Measurements from ENCODE around the gene POMT2. TPM values are rescaled to one million over a fixed set of nuclear protein-coding genes. Genes with fewer than 3 reads are reported as not detected.
A peak's percentile ranks its signal among the peaks of the same experiment; 100 is the strongest.
"Not testable (repeated sequence)": the region's sequence is repeated elsewhere in the genome, so short reads cannot be mapped to it uniquely, and the experiment has no call there.

The POMT2 gene
- polyA plus RNA-seq, 1 donor, result 24.4 TPM

DNA sequence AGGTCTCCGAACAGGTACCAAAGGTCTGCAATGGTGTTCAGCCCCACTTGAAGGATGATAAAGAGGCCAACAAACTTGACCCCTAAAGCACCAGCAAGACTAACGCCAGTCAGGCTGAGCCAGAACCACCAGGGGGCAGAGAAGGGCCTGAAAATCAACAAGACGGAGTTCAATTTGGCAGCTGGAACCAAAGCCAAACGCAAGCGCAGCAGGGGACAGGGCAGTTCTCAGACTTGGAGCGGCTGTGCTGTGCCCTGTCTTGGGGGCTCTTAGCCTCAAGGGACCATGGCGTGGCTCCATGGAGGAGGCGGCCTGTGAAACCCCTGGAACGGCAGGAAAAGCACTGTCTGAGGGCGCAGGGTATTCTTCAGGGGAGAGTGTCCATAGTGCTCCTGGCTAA lies 19.6 kb downstream of the POMT2 start:
- DNase-seq (ENCODE audit: low read depth), result peak; percentile 54

DNA sequence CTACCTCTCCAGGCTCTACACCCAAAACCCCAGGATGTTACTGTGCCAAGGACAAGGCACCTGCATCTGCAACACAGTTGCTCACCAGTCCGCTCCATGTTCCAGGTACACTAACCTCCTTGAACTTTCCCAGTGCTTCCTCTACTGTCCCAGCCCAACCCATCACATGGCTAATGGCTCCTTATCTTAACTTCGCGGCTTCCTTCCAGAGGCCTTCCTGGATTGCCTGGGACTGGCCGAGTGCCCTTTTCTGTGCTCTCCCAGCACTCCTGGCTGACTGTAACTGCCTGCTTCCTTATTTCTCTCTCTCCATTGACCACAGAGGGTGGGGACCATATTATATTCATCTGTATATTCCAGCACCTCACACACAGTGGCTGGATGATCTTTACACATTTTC lies 20.9 kb downstream of the POMT2 start:
- no peak for DNase-seq (ENCODE audit: low read depth)

- no peak for DNase-seq (ENCODE audit: low read depth)
Observed at GRCh38 chr14:77296906-77297305, 23.8 kb downstream of the POMT2 start.

GRCh38 chr14:77296155-77296554 lies 24.5 kb downstream of the POMT2 start:
- no peak for DNase-seq (ENCODE audit: low read depth)

GRCh38 chr14:77290705-77291104 lies 30.0 kb downstream of the POMT2 start:
- no peak for DNase-seq (ENCODE audit: low read depth)

DNA sequence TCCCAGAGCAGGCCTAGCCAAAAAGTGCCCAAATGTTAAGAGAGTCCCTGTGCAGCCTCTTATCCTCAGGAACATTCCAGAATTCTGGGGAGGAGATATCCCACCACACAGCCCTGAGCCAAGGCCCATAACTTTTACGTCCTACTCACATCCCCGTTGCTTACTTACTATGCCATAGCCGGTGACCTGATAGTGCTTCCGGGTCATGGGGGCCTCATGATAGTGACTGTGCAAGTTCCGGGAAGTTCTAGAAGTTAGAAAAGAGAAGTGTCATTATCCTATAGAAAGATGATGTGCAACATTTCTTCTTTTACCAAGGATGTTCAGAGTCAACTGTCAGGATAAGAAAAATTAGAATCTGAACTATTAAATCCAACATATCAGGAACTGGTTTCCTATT lies 34.1 kb downstream of the POMT2 start:
- no peak for DNase-seq (ENCODE audit: low read depth)

GRCh38 chr14:77284466-77284865 lies 36.2 kb downstream of the POMT2 start:
- no peak for DNase-seq (ENCODE audit: low read depth)

- no peak for DNase-seq (ENCODE audit: low read depth)
Observed at GRCh38 chr14:77284066-77284465, 36.6 kb downstream of the POMT2 start.

DNA sequence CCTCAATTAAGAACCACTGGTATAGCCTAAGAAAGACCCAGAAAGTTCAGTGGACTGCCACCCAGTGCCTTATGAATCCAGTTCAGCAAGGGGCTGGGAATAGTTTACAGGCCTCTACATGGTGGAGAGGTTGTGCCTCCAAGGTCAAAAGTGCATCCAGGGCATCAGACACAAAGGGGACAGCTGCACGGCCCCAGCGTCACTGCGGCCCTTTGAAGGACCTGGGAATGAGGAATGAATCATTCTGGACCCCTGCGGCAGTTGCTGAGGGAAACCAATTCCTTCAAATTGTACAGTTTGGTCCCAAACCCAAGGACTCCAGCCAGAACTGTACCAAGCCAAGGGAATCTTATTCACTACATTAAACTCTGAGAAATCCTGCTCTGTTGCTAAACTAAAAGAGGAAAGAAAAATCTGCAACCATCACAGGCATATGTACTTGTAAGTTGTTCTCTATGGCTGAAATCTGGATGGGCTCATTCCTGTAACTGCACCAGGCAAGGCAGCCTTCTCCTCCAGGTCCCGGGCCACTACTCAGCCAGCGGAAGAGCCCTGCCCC lies 38.8 kb downstream of the POMT2 start:
- no peak for DNase-seq (ENCODE audit: low read depth)

DNA sequence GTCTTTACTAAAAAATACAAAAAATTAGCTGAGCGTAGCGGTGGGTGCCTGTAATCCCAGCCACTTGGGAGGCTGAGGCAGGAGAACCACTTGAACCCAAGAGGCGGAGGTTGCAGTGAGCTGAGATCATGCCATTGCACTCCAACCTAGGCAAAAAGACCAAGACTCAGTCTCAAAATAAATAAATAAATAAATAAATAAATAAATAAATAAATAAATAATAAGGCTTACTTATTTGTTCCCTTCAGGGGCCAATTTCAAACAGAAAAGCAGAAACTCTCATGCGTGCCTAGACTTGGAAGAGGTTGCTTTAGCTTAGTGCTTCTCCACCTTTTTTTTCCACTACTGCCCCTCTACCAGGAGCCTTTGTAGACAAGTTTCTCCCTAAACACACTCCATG lies 39.8 kb downstream of the POMT2 start:
- DNase-seq (ENCODE audit: low read depth), result not testable (repeated sequence)

- no peak for DNase-seq (ENCODE audit: low read depth)
Observed at GRCh38 chr14:77279719-77280118, 41.0 kb downstream of the POMT2 start.

- DNase-seq (ENCODE audit: low read depth), result no peak
Observed at GRCh38 chr14:77278461-77279230, 42.0 kb downstream of the POMT2 start.

- DNase-seq (ENCODE audit: low read depth), result no peak
Observed at GRCh38 chr14:77276959-77277358, 43.7 kb downstream of the POMT2 start.

DNA sequence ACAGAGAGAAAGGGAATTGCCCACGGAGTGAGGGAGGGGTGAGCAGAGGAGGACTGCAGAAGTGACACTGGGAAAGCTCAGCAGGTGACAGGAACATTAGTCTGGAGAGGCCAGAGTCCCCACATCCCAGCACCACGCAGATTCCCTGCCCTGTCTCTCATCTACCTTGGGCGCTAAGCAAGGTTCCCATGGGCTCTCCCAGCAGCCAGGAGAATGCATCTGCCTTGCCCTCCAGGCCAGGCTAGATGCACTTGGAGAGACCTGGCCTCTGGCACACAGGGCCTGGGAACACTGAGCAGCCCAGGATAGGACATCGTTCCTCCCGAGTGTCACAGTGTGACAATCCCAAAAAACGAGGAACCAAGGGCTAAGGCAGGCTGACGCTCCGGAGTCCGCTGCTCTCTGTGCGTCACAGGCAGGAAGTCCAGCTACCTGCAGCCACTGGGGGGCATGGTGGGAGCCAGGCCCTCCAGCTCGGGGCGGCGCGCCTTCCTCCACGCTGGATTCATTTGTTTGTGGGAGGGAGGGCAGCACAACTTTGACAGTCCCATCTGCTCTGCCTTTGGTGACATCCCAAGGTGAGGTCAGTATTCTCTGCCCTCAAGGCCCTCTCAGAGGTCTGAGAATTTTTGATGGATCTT lies 44.3 kb downstream of the POMT2 start:
- DNase-seq (ENCODE audit: low read depth), result no peak

GRCh38 chr14:77275601-77276017 lies 45.1 kb downstream of the POMT2 start:
- no peak for DNase-seq (ENCODE audit: low read depth)

GRCh38 chr14:77275041-77275580 lies 45.6 kb downstream of the POMT2 start:
- no peak for DNase-seq (ENCODE audit: low read depth)

DNA sequence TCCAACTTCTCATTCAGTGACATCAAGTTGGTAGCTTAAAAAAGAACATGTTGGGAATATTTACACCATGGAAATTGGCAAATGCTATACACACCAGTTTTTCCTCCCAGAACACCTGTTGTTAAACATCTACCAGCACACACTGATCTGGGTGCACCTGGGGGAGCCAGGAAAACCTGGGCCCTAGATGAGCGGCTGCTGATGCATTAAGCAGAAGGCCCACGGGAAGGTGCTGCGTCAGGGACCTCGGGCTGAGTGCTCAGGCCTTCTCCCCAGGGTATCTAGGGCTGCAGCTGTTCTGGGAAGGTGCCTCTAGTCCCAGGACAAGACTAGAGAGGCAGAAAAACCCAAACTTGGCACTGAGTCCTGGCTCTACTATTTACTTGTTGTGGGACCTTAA lies 46.9 kb downstream of the POMT2 start:
- no peak for DNase-seq (ENCODE audit: low read depth)

DNA sequence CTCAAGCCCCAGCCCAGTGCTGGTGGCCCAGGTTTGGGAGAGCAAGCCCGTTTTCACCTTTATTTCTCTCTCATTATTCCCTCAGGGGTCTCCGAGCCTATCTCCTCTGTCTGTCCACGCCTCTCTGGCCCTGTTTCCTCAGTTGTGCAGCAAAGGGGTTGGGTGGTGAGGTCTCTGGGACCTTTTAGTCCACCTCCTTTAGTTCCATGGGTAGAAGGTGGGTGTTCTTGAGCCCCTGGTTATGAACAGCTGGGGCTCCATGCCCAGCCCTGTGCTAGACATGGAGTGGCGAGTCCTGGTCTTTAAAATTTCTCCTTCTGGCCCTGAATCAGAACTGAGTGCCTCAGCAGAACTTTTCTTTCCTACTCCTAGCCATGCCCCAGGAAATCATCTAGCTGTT lies 48.4 kb downstream of the POMT2 start:
- DNase-seq (ENCODE audit: low read depth), result no peak

DNA sequence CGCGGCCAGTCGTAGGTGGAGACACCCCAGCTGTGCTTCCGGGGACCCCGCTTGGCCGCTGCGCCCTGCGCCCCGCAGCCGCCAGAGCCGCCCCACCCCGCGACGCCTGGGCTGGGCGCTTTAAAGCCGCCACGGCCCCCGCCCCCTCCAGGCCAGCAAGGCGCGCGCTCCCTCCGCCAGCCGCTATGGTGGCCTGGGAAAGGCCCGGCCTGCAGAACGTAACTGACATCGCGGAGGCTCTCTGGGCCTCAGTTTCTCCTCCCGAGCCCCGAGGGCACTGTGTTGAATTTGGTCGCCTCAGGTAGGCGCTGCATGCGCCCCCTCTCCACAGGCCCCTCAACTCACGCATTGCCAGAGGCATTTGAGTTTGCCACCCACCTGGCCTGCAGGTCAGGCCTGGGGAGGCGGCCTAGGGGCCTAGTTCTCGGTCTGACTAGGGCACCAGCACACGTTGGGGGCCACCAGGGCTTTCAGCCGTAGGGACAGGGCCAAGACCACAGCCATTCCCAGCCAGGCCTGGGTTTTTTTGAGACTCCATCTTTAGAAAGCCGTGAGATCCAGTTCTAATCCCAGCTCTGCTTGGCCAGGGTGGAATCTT lies 49.5 kb downstream of the POMT2 start, which contains the start of gene NGB:
TSS of gene NGB (minus strand) at position 94 of the 598 bp plus-strand sequence. CDS start 269 bp downstream, outside the sequence.
- DNase-seq (ENCODE audit: low read depth), result no peak

- no peak for DNase-seq (ENCODE audit: low read depth)
Observed at GRCh38 chr14:77270361-77271112, 50.1 kb downstream of the POMT2 start.

DNA sequence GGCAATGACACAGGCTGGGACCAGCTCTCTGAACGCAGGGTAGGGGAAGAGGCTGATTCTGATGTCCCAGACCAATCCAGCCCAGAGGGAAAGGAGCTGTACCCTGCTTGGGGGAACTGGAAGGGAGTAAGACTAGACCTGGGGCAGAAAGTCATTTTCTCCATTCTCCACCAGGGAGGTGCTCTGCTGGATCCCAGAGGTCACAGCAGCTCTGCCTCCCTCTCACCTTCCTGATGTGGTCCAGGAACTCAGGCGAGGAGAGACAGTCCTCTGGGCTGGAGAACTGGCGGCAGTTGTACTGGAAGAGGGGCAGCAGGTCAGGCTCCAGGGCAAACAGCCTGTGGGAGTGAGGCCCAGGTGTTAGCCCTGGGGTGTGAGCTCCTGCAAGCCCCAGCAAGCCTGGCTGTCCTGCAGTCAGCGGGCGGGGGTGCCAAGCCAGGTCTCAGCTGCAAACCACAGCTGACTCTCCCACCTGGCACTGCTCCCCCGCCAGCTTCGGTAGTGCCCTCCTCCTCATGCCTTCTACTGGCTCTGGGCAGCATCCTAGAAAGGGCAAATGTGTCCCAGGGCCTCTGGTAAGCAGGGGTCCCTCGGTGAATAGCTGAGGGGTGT lies 51.6 kb downstream of the POMT2 start:
- no peak for DNase-seq (ENCODE audit: low read depth)
